DND-41 (cell line): ENCODE data around the gene RAB3B.

ENCODE experiments used
- ATAC-seq: fragments of 200-7000 bp; cut with Tn5 transposase; 3 replicates; pipeline ENCODE4 v1.9.1; 2021; ENCODE audit warnings: low read depth; ENCODE audit not compliant: insufficient read depth
- DNase-seq: peaks from one replicate; pipeline ENCODE4 v3.0.0-alpha.2; 2020
- H2AFZ ChIP-seq: 2 replicates; pipeline ENCODE4 v1.6.0; 2012; ENCODE audit warnings: low read depth, low read length
- H3K27ac ChIP-seq: 2 replicates; pipeline ENCODE4 v1.5.1; 2012; ENCODE audit warnings: low read length, inconsistent platforms
- H3K27me3 ChIP-seq: fragments of 200-600 bp; sonication (generic); 2 replicates; pipeline ENCODE4 v1.6.0; 2012; ENCODE audit warnings: low read length, mild to moderate bottlenecking, inconsistent platforms; ENCODE audit not compliant: insufficient read depth, poor library complexity
- H3K36me3 ChIP-seq: 2 replicates; pipeline ENCODE4 v1.5.1; 2012; ENCODE audit warnings: low read length, inconsistent platforms; ENCODE audit not compliant: insufficient read depth
- H3K4me1 ChIP-seq: 2 replicates; pipeline ENCODE4 v1.5.1; 2012; ENCODE audit warnings: mild to moderate bottlenecking, low read length; ENCODE audit not compliant: insufficient read depth
- H3K4me2 ChIP-seq: 2 replicates; pipeline ENCODE4 v1.6.0; 2012; ENCODE audit warnings: mild to moderate bottlenecking, moderate library complexity, low read length, inconsistent platforms; ENCODE audit not compliant: insufficient read depth
- H3K4me3 ChIP-seq, 2 experiments: fragments of 200-600 bp in 1 of 2; shearing (Covaris generic) in 1 of 2; 2 replicates each; pipeline ENCODE4 v1.5.1; 2012 to 2016; ENCODE audit warnings: inconsistent platforms in 2 of 2, low read length in 2 of 2, mild to moderate bottlenecking in 2 of 2, low read depth in 1 of 2, moderate library complexity in 1 of 2
- H3K79me2 ChIP-seq: 2 replicates; pipeline ENCODE4 v1.6.0; 2012; ENCODE audit warnings: low read length, inconsistent platforms; ENCODE audit not compliant: insufficient read depth
- H3K9ac ChIP-seq: 2 replicates; pipeline ENCODE4 v1.6.0; 2012; ENCODE audit warnings: low read depth, mild to moderate bottlenecking, inconsistent platforms, low read length, moderate library complexity
- H3K9me3 ChIP-seq: 2 replicates; pipeline ENCODE4 v1.5.1; 2012; ENCODE audit warnings: low read length, moderate library complexity, mild to moderate bottlenecking, inconsistent platforms; ENCODE audit not compliant: insufficient read depth, severe bottlenecking
- H4K20me1 ChIP-seq: 2 replicates; pipeline ENCODE4 v1.6.0; 2012; ENCODE audit warnings: low read length; ENCODE audit not compliant: insufficient read depth
- CTCF ChIP-seq: IDR thresholded peaks from 2 replicates; pipeline ENCODE4 v1.5.1; 2012; ENCODE audit warnings: borderline replicate concordance, low read length, moderate library complexity, mild to moderate bottlenecking; ENCODE audit not compliant: poor library complexity, severe bottlenecking; ENCODE audit errors: extremely low read depth
- EZH2 ChIP-seq: IDR thresholded peaks from 3 replicates; pipeline ENCODE4 v1.6.1; 2012; ENCODE audit warnings: borderline replicate concordance, low read depth, mild to moderate bottlenecking, moderate library complexity, low read length, inconsistent platforms; ENCODE audit not compliant: severe bottlenecking

Gene RAB3B

GRCh38 chr1:51976846-51977602, 13.5 kb downstream of the RAB3B start:
- DNase-seq (no peak), ATAC-seq (no peak)
- no peaks in the 10 kb centered on the region for H3K36me3 ChIP-seq
- no peak overlapping the region for H3K4me2 ChIP-seq
- no peak for TF ChIP-seq EZH2
- no peaks in the 10 kb centered on the region for H4K20me1 ChIP-seq
- no peak overlapping the region for H3K4me3 ChIP-seq
- H3K27me3 ChIP-seq = no peaks in the 10 kb centered on the region
- H3K9me3 ChIP-seq = no peaks in the 10 kb centered on the region
- H3K79me2 ChIP-seq = no peaks in the 10 kb centered on the region
- no peak overlapping the region for H3K9ac ChIP-seq
- H3K4me1 ChIP-seq = no peaks in the 10 kb centered on the region
- H3K27ac ChIP-seq = no peak overlapping the region
- H2AFZ ChIP-seq = no peak overlapping the region

GRCh38 chr1:51973587-51974474, 16.7 kb downstream of the RAB3B start:
- Histone ChIP-seq H3K4me3 (no peak overlapping the region), H3K27me3 (no peaks in the 10 kb centered on the region), H3K9me3 (no peaks in the 10 kb centered on the region), H4K20me1 (no peaks in the 10 kb centered on the region), H3K4me2 (no peak overlapping the region), H3K4me1 (no peaks in the 10 kb centered on the region), H3K27ac (no peak overlapping the region), H3K36me3 (no peaks in the 10 kb centered on the region), H3K79me2 (no peaks in the 10 kb centered on the region), H3K9ac (no peak overlapping the region), H2AFZ (no peak overlapping the region)
- TF ChIP-seq CTCF (no peak), EZH2 (no peak)
- no peak for ATAC-seq
- no peak for DNase-seq

- H3K4me2 ChIP-seq = no peak overlapping the region
- H3K27ac ChIP-seq = no peak overlapping the region
- H3K27me3 ChIP-seq = no peaks in the 10 kb centered on the region
- no peak overlapping the region for H2AFZ ChIP-seq
- TF ChIP-seq CTCF (no peak), EZH2 (no peak)
- no peaks in the 10 kb centered on the region for H4K20me1 ChIP-seq
- no peaks in the 10 kb centered on the region for H3K79me2 ChIP-seq
- ATAC-seq = no peak
- H3K4me1 ChIP-seq = no peaks in the 10 kb centered on the region
- no peak overlapping the region for H3K4me3 ChIP-seq
- DNase-seq = no peak
- H3K9me3 ChIP-seq = no peaks in the 10 kb centered on the region
- no peaks in the 10 kb centered on the region for H3K36me3 ChIP-seq
- no peak overlapping the region for H3K9ac ChIP-seq
These were observed 21.3 kb downstream of the RAB3B start for GRCh38 chr1:51969038-51969705.
